HG03280 (cell line): ENCODE data around the gene BUB1.
"Not testable (repeated sequence)": the region's sequence is repeated elsewhere in the genome, so short reads cannot be mapped to it uniquely, and the experiment has no call there.

ENCODE experiments used
- ATAC-seq: cut with Tn5 transposase; IDR thresholded peaks from one replicate; pipeline ENCODE4 v1.9.1; 2021; ENCODE audit warnings: mild to moderate bottlenecking, moderate library complexity; ENCODE audit not compliant: unreplicated experiment

BUB1 gene

GRCh38 chr2:110691612-110692258, 13.9 kb upstream of the BUB1 start:
- ATAC-seq = no peak

- ATAC-seq = no peak
These were observed 12.5 kb upstream of the BUB1 start for GRCh38 chr2:110690083-110690965.

GRCh38 chr2:110688594-110689091, 10.8 kb upstream of the BUB1 start:
- ATAC-seq = no peak

GRCh38 chr2:110687775-110688484, 10.1 kb upstream of the BUB1 start:
- ATAC-seq = not testable (repeated sequence)

GRCh38 chr2:110682872-110683271, 5.0 kb upstream of the BUB1 start:
- ATAC-seq = no peak

GRCh38 chr2:110682267-110682666, 4.4 kb upstream of the BUB1 start:
- ATAC-seq = no peak

GRCh38 chr2:110680709-110681108, 2.8 kb upstream of the BUB1 start:
- ATAC-seq = no peak

- no peak for ATAC-seq
These were observed 2.0 kb upstream of the BUB1 start for GRCh38 chr2:110679865-110680264.

- ATAC-seq = no peak
These were observed 1.5 kb upstream of the BUB1 start for GRCh38 chr2:110679337-110679707.

- no peak for ATAC-seq
These were observed 834 bp upstream of the BUB1 start for GRCh38 chr2:110678457-110679336.

- ATAC-seq = no peak
These were observed 783 bp downstream of the BUB1 start for GRCh38 chr2:110677080-110677479.

GRCh38 chr2:110675679-110676078, 2.2 kb downstream of the BUB1 start:
- ATAC-seq = no peak

GRCh38 chr2:110674620-110675555, 3.0 kb downstream of the BUB1 start:
- ATAC-seq = peak; percentile 77

GRCh38 chr2:110673201-110673600, 4.7 kb downstream of the BUB1 start:
- no peak for ATAC-seq

GRCh38 chr2:110670826-110671225, 7.0 kb downstream of the BUB1 start:
- ATAC-seq = no peak

GRCh38 chr2:110669079-110669478, 8.8 kb downstream of the BUB1 start:
- no peak for ATAC-seq

- ATAC-seq = no peak
These were observed 10.8 kb downstream of the BUB1 start for GRCh38 chr2:110667071-110667470.

GRCh38 chr2:110664135-110664534, 13.7 kb downstream of the BUB1 start:
- no peak for ATAC-seq

GRCh38 chr2:110662560-110662959, 15.3 kb downstream of the BUB1 start:
- ATAC-seq = no peak
